T-cell (primary cell): Measurements from ENCODE around the gene NPBWR2. TPM values are rescaled to one million over a fixed set of nuclear protein-coding genes. Genes with fewer than 3 reads are reported as not detected.

Experiments used
- ATAC-seq, 4 experiments: fragments of 200-7000 bp in 3 of 4; fragments of 150-1000 bp in 1 of 4; cut with Tn5 transposase; replicated peaks in 1 of 4; 1 replicate in 3 of 4; 2 replicates in 1 of 4; pipeline ENCODE4 v1.10.0; 2021; ENCODE audit warnings: moderate library complexity in 3 of 4, mild to moderate bottlenecking in 2 of 4, moderate number of reproducible peaks in 1 of 4
- CTCF ChIA-PET, 2 donors: fragments of 300-600 bp; sonication (Branson Sonifier 250); formaldehyde crosslinking; loops; one replicate each; lab custom pipeline; 2022; ENCODE audit warnings: antibody characterized with exemption in 2 of 2; lab: Charles Lee
- POLR2A ChIA-PET, 2 donors: fragments of 300-600 bp; sonication (Branson Sonifier 250); formaldehyde crosslinking; loops; one replicate each; lab custom pipeline; 2022; ENCODE audit warnings: antibody characterized with exemption in 2 of 2; lab: Charles Lee
- DNase-seq, 35 experiments: peaks; one replicate each; pipeline versions ENCODE4 v3.0.0 to v3.0.0-alpha.2; 2013 to 2023
- H3K27ac ChIP-seq: one replicate; pipeline ENCODE4 v1.5.1; 2013; ENCODE audit warnings: low read length
- H3K27me3 ChIP-seq, 2 experiments: replicated peaks in 1 of 2; 1 replicate in 1 of 2; 2 replicates in 1 of 2; pipeline versions ENCODE4 v1.6.1 to v1.7.0; 2013; ENCODE audit warnings: low read length in 1 of 2, mixed read lengths in 1 of 2; ENCODE audit not compliant: control insufficient read depth in 2 of 2, insufficient read depth in 2 of 2; ENCODE audit errors: extremely low read depth in 1 of 2
- H3K36me3 ChIP-seq, 2 donors: 1 replicate in 1 of 2; 2 replicates in 1 of 2; pipeline versions ENCODE4 v1.6.1 to v1.7.0; 2013; ENCODE audit warnings: low read length in 1 of 2; ENCODE audit not compliant: control insufficient read depth in 2 of 2, insufficient read depth in 1 of 2; ENCODE audit errors: extremely low read depth in 1 of 2
- H3K4me1 ChIP-seq, 2 experiments: 1 replicate in 1 of 2; 2 replicates in 1 of 2; pipeline versions ENCODE4 v1.6.1 to v1.7.0; 2013; ENCODE audit warnings: low read length in 2 of 2, mixed read lengths in 1 of 2; ENCODE audit not compliant: insufficient read depth in 2 of 2, control insufficient read depth in 1 of 2; ENCODE audit errors: extremely low read depth in 1 of 2
- H3K4me3 ChIP-seq, 2 donors: 1 replicate in 1 of 2; 2 replicates in 1 of 2; pipeline versions ENCODE4 v1.5.1 to v1.7.0; 2013; ENCODE audit warnings: mild to moderate bottlenecking in 2 of 2, low read length in 1 of 2, moderate library complexity in 1 of 2; ENCODE audit not compliant: control insufficient read depth in 1 of 2; ENCODE audit errors: extremely low read depth in 1 of 2
- H3K9me3 ChIP-seq: 2 replicates; pipeline ENCODE4 v1.7.0; 2013
- H3K27ac Mint-ChIP-seq, 2 donors: one replicate each; pipeline ENCODE4 v1.8.0; 2020 to 2021; ENCODE audit warnings: mild to moderate bottlenecking in 2 of 2, mixed read lengths in 2 of 2
- H3K27me3 Mint-ChIP-seq, 2 donors: one replicate each; pipeline ENCODE4 v1.8.0; 2021 to 2022; ENCODE audit warnings: mixed read lengths in 2 of 2
- H3K36me3 Mint-ChIP-seq: one replicate; pipeline ENCODE4 v1.8.0; 2021; ENCODE audit warnings: mixed read lengths
- H3K4me1 Mint-ChIP-seq, 3 donors: one replicate each; pipeline ENCODE4 v1.8.0; 2020 to 2022; ENCODE audit warnings: mixed read lengths in 3 of 3, mild to moderate bottlenecking in 1 of 3
- H3K4me3 Mint-ChIP-seq, 3 donors: one replicate each; pipeline ENCODE4 v1.8.0; 2020 to 2022; ENCODE audit warnings: mild to moderate bottlenecking in 3 of 3, mixed read lengths in 3 of 3, moderate library complexity in 3 of 3
- H3K9me3 Mint-ChIP-seq, 3 donors: one replicate each; pipeline ENCODE4 v1.8.0; 2020 to 2022; ENCODE audit warnings: mixed read lengths in 3 of 3
- WGBS: methylation state at CpG from one replicate; pipeline ENCODE4 v1.1.5; 2013; ENCODE audit warnings: missing lambda C conversion rate; ENCODE audit not compliant: insufficient coverage; 5-methylcytosine and 5-hydroxymethylcytosine counted together
- total RNA-seq, 35 experiments: library from RNA in 6 of 35; stranded (reverse) in 6 of 35; fragments of 120-200 nt in 1 of 35; gene quantifications; one replicate each; pipeline versions ENCODE4 v1.2.1 to v1.2.4 and lab custom pipeline; 2013 to 2026

NPBWR2 gene
- total RNA-seq, 5 donors from 2014 or later (not counting 1 experiment from before 2014, with no cell fraction given): not detected

DNA sequence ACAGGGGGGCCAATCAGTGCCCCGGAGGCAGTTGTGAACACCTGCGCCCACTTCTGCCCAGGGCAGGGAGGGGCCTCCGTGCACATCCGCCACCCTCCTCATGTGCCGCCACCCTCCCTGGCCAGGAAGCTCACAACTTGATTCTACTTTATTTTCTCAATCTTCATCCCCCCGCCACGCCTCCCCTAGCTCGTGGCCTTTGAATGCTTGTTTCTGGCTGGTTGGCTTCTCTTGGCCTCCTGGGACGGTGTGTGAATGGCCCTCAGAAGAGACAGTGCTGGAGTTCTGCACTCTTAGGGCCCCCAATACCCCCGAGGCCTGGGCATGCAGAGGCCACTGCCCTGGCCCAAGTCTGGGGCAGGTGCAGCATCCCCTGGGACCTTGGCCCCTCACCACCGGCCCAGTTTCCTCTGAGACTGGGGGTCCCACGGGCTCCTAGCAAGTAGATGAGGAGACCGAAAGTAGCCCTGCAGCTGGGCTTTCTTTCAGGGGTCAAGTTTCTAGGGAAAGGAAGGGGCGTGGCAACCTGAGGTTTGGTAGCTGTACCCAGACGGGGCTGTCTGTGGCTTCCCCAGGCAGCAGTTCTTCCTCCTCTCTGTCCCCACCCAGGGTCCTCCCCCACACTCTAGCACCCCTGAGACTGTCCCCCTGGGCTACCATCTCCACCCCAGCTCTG lies 29.4 kb downstream of the NPBWR2 start:
- Histone ChIP-seq H3K27ac (peak overlapping the region; percentile 76), H3K36me3 (peaks cover 3 to 30% of the 10 kb centered on the region in 2 donors), H3K4me1 (peaks cover 23 to 65% of the 10 kb centered on the region in 2 experiments), H3K9me3 (no peaks in the 10 kb centered on the region), H3K27me3 (peaks cover 0 to 3% of the 10 kb centered on the region in 2 experiments), H3K4me3 (peak overlapping the region; percentile 90 to 97)
- ATAC-seq (peak; percentile 62 to 71 (median 68)), DNase-seq (peak; percentile 53 to 80 (median 70))
- peaks cover 37 to 42% (median 40%) of the 10 kb centered on the region in 3 donors for H3K4me1 Mint-ChIP-seq
- ChIA-PET POLR2A (no interaction called here), CTCF (interaction anchor here in 1 of 2 donors (0.6 kb wide), 1 partner anchor 176 kb away, joined by 4 read pairs; no protein-coding TSS in a partner anchor)
- H3K4me3 Mint-ChIP-seq: peak overlapping the region; percentile 83 to 91 (median 88)
- peak overlapping the region; percentile 89 to 94 for H3K27ac Mint-ChIP-seq
- WGBS: 0% methylated on average over 10 of the region's 15 CpGs
- H3K36me3 Mint-ChIP-seq: peaks cover 3% of the 10 kb centered on the region
- H3K27me3 Mint-ChIP-seq: no peaks in the 10 kb centered on the region
- H3K9me3 Mint-ChIP-seq: no peaks in the 10 kb centered on the region

DNA sequence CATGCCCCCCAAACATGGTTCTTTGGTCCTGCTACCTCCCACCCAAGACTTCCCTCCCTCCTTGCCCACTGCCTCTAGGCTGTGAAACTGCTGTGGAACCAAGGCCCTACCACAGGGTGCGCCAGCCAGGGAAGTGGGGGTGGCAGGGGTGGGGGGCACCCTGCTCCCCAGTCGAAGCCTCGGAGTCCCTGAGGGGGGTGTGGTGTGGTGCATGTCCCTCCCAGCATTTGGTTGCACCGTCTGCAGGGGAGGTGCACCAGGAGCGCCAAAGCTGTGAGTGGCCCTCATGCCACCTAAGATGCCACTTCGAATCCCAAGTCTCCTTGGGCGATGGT lies 29.9 kb downstream of the NPBWR2 start:
- CTCF ChIA-PET: interaction anchor here in 1 of 2 donors (0.6 kb wide), 1 partner anchor 176 kb away, joined by 4 read pairs; no protein-coding TSS in a partner anchor
- peaks cover 3% of the 10 kb centered on the region for H3K36me3 Mint-ChIP-seq
- Histone ChIP-seq H3K27me3 (no peaks in the 10 kb centered on the region), H3K9me3 (no peaks in the 10 kb centered on the region), H3K27ac (peak overlapping the region; percentile 76), H3K4me1 (peaks cover 20 to 60% of the 10 kb centered on the region in 2 experiments), H3K4me3 (peak overlapping the region; percentile 90 to 97), H3K36me3 (peaks cover 7 to 34% of the 10 kb centered on the region in 2 donors)
- H3K27ac Mint-ChIP-seq: peak overlapping the region; percentile 89 to 94
- H3K4me1 Mint-ChIP-seq: peaks cover 34 to 37% (median 37%) of the 10 kb centered on the region in 3 donors
- H3K27me3 Mint-ChIP-seq: no peaks in the 10 kb centered on the region
- POLR2A ChIA-PET: no interaction called here
- WGBS: 0% methylated on average over 7 of the region's 7 CpGs
- no peaks in the 10 kb centered on the region for H3K9me3 Mint-ChIP-seq
- no peak for DNase-seq
- peak overlapping the region; percentile 83 to 91 (median 88) for H3K4me3 Mint-ChIP-seq
- ATAC-seq: peak in 3 of 4 experiments; percentile 2 to 3 (median 2)

DNA sequence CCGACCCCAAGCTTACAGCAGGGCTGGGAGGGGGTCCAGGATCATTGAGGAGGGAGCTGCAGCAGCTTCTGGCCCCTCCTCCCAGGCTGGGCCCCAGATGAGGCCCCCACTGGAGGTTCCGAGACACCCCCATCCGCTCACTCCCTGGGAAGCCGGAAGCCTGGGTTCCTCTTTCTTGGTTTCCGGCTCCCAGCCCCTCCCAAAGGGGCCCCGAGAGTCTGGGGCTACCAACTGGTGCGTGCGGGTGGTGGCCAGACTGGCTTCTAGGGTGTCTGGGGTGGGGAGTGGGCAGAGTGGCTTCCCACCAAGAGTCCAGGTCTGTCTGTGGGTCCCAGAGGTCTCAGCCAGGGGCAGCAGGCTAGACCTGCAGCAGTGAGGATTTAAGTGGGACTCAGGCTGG lies 30.3 kb downstream of the NPBWR2 start:
- peaks cover 31 to 36% (median 33%) of the 10 kb centered on the region in 3 donors for H3K4me1 Mint-ChIP-seq
- DNase-seq: peak in 7 of 35 experiments; percentile 20 to 57 (median 31)
- POLR2A ChIA-PET: no interaction called here
- H3K27ac Mint-ChIP-seq: peak overlapping the region; percentile 89 to 94
- peak overlapping the region; percentile 83 to 91 (median 88) for H3K4me3 Mint-ChIP-seq
- Histone ChIP-seq H3K9me3 (no peaks in the 10 kb centered on the region), H3K4me1 (peaks cover 18 to 56% of the 10 kb centered on the region in 2 experiments), H3K27me3 (no peaks in the 10 kb centered on the region), H3K36me3 (peaks cover 9 to 38% of the 10 kb centered on the region in 2 donors), H3K4me3 (peak overlapping the region; percentile 90 to 97), H3K27ac (peak overlapping the region; percentile 76)
- no peaks in the 10 kb centered on the region for H3K9me3 Mint-ChIP-seq
- H3K36me3 Mint-ChIP-seq: peaks cover 3% of the 10 kb centered on the region
- WGBS: 10% methylated on average over 7 of the region's 8 CpGs
- CTCF ChIA-PET: no interaction called here
- ATAC-seq: peak in 2 of 4 experiments; percentile 10 to 21
- no peaks in the 10 kb centered on the region for H3K27me3 Mint-ChIP-seq

DNA sequence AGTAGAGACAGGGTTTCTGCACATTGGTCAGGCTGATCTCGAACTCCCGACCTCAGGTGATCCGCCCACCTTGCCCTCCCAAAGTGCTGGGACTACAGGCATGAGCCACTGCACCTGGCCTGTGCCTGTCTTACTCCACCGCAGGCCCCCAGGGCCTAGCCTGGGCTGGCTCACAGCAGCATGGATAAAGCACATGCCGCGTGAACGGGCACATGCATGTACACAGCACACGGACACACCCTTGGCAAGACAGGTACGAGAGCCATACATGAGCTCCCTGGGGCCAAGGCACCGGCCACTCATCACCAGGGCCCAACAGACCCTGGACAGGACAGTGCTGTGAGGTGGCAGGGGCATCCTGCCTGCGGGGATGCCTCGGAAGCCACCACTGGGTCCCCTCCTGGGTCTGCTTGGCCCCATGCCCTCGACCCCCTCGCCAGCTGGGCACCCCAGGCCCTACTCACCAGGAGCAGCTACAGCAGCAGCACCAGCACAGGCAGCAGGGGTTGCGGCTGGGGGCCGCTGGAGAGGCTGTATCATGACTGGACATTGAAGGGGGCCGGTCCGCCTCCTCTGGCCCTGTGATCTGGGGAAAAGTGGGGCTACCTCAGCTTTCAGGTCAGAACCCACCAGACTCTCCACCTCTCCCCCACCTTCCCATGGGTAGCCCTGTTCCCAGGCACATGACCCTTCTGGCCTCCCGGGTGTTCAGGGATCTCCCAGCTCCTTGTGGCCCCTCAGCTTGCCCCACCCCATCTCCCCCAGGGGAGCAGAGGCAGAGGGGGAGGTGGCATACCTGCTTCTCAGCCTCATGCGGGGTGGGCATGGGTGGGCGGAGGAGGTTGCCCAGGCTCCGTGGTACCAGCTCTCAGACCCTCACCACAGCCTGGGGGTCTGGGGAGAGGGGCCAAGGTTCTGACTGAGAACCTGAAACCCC lies 31.0 kb downstream of the NPBWR2 start:
- no peak for ATAC-seq
- H3K27ac ChIP-seq: peak overlapping the region; percentile 76
- Mint-ChIP-seq H3K9me3 (no peaks in the 10 kb centered on the region), H3K27me3 (no peaks in the 10 kb centered on the region), H3K4me3 (peak overlapping the region in 2 of 3 donors; percentile 21 to 91), H3K4me1 (peaks cover 25 to 34% (median 26%) of the 10 kb centered on the region in 3 donors), H3K36me3 (peaks cover 3% of the 10 kb centered on the region), H3K27ac (peak overlapping the region; percentile 71 to 94)
- peaks cover 15 to 54% of the 10 kb centered on the region in 2 experiments for H3K4me1 ChIP-seq
- WGBS: 88% methylated on average over 16 of the region's 22 CpGs
- peaks cover 9 to 42% of the 10 kb centered on the region in 2 donors for H3K36me3 ChIP-seq
- H3K27me3 ChIP-seq: no peaks in the 10 kb centered on the region
- H3K9me3 ChIP-seq: no peaks in the 10 kb centered on the region
- ChIA-PET POLR2A (no interaction called here), CTCF (no interaction called here)
- H3K4me3 ChIP-seq: peak overlapping the region; percentile 90 to 97
- no peak for DNase-seq

DNA sequence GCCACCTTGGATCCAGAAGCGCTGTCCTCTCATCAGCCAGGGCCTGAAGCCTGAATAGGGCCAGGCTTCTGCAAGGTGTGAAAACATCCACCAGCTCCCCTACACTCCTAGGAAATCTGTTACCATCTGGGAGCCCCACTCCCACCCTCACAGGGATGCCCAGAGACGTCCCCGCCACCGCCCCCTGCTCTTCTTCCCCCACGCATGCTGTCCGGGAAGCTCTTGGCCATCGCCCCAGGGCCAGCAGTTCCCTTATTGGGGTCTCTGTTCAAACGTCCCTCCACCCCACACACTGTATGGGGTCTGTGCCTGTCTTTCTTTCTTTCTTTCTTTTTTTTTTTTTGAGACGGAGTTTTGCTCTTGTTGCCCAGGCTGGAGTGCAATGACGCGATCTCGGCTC lies 31.8 kb downstream of the NPBWR2 start:
- DNase-seq: no peak
- H3K4me3 ChIP-seq: no peak overlapping the region
- no peaks in the 10 kb centered on the region for H3K9me3 Mint-ChIP-seq
- no peaks in the 10 kb centered on the region for H3K27me3 ChIP-seq
- peaks cover 18 to 34% (median 25%) of the 10 kb centered on the region in 3 donors for H3K4me1 Mint-ChIP-seq
- 98% methylated on average over 7 of the region's 12 CpGs for WGBS
- POLR2A ChIA-PET: no interaction called here
- CTCF ChIA-PET: no interaction called here
- peaks cover 9 to 42% of the 10 kb centered on the region in 2 donors for H3K36me3 ChIP-seq
- H3K9me3 ChIP-seq: no peaks in the 10 kb centered on the region
- H3K27me3 Mint-ChIP-seq: no peaks in the 10 kb centered on the region
- H3K36me3 Mint-ChIP-seq: peaks cover 3% of the 10 kb centered on the region
- H3K4me1 ChIP-seq: peaks cover 13 to 51% of the 10 kb centered on the region in 2 experiments
- no peak for ATAC-seq
- H3K4me3 Mint-ChIP-seq: peak overlapping the region in 1 of 3 donors; percentile 91
- H3K27ac Mint-ChIP-seq: peak overlapping the region; percentile 22 to 43
- no peak overlapping the region for H3K27ac ChIP-seq

DNA sequence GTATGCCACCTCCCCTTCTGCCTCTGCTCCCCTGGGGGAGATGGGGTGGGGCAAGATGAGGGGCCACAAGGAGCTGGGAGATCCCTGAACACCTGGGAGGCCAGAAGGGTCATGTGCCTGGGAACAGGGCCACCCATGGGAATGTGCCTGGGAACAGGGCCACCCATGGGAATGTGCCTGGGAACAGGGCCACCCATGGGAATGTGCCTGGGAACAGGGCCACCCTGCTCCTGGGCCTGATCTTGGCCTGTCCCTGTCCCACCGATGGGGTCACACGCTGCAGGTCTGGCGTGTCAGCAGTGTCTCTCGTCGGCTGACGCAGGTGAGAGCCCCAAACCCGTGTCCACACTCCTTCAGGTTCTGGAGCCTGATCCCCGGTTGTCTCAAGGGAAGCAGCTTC lies 32.4 kb downstream of the NPBWR2 start:
- WGBS: 99% methylated on average over 8 of the region's 8 CpGs

More for the DNA sequence above, 32.4 kb downstream of the NPBWR2 start:
- Mint-ChIP-seq H3K27me3 (no peaks in the 10 kb centered on the region), H3K9me3 (no peaks in the 10 kb centered on the region), H3K36me3 (peaks cover 3% of the 10 kb centered on the region), H3K27ac (peak overlapping the region in 1 of 2 donors; percentile 22), H3K4me3 (no peak overlapping the region), H3K4me1 (peaks cover 13 to 29% (median 22%) of the 10 kb centered on the region in 3 donors)
- no peak for ATAC-seq
- no peaks in the 10 kb centered on the region for H3K9me3 ChIP-seq
- peaks cover 8 to 50% of the 10 kb centered on the region in 2 experiments for H3K4me1 ChIP-seq
- H3K27ac ChIP-seq: no peak overlapping the region
- ChIA-PET CTCF (interaction anchor here in 1 of 2 donors (0.7 kb wide), 1 partner anchor 28 kb away, joined by 10 read pairs; no protein-coding TSS in a partner anchor), POLR2A (no interaction called here)
- no peak overlapping the region for H3K4me3 ChIP-seq
- H3K36me3 ChIP-seq: peaks cover 9 to 42% of the 10 kb centered on the region in 2 donors
- no peak for DNase-seq
- H3K27me3 ChIP-seq: no peaks in the 10 kb centered on the region
